ENCODE measurements around the gene DAP3.

DNA sequence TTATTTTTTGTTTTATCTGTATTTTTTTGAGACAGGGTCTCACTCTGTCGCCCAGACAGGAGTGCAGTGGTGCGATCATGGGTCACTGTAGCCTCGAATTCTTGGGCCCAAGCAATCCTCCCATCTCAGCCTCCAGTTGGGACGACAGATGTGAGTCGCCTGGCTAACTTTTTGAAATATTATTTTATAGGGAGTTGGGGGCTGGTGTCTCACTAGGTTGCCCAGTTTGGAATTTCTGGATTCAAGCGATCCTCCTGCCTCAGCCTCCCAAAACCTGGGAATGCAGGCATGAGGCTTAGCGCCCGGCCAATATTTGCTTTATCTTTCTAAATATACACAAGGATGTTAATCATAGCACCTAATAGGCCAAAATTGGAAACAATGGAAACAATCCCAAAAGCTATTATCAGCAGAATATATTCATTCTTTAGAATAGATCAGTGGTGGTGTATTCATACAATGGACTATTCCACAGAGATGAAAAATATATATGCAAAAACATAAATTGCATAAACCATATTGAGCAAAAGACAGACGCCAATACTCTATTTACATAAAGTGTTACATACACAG is 55.9 kb downstream of the DAP3 start:
- no peak for TF ChIP-seq CTCF (IDR thresholded peaks at IDR 0.05 in 4 of 5, conservative IDR thresholded peaks at IDR 0.05 in 1 of 5)
- TF ChIP-seq POLR2A (IDR thresholded peaks at IDR 0.05), result no peak

All from gastrocnemius medialis (tissue), 4 donors.